Measurements from ENCODE around the gene CDH4.

DNA sequence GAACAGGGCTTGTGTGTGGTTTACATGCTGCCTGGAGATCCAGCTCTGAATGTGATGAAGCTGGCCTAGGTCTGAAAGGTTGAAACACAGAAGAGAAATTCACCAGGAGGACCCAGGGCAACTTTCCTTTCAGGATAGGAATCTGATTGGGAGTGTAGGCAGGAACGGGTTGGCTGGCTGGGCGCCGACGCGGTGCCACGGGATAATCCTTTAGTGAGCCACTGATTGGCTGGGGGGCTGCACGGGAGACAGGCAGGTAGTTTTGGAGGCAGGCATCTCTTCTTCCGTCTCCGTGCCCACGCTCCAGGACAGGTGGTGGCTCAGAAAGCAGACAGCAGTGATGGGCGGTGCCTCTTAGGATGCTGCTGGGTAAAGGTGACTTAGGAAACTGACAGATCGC is 294.6 kb downstream of the CDH4 start:
- TF ChIP-seq, protein P1, sequence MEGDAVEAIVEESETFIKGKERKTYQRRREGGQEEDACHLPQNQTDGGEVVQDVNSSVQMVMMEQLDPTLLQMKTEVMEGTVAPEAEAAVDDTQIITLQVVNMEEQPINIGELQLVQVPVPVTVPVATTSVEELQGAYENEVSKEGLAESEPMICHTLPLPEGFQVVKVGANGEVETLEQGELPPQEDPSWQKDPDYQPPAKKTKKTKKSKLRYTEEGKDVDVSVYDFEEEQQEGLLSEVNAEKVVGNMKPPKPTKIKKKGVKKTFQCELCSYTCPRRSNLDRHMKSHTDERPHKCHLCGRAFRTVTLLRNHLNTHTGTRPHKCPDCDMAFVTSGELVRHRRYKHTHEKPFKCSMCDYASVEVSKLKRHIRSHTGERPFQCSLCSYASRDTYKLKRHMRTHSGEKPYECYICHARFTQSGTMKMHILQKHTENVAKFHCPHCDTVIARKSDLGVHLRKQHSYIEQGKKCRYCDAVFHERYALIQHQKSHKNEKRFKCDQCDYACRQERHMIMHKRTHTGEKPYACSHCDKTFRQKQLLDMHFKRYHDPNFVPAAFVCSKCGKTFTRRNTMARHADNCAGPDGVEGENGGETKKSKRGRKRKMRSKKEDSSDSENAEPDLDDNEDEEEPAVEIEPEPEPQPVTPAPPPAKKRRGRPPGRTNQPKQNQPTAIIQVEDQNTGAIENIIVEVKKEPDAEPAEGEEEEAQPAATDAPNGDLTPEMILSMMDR (IDR thresholded peaks at IDR 0.05) = no peak
- TF ChIP-seq POLR2AphosphoS5 (IDR thresholded peaks at IDR 0.05; ENCODE audit: low read depth, low read length) = no peak
